NOMO-1 treated with dmso at 0.1 percent for 144 hours (cell line): ENCODE measurements around the gene RELB.
A peak's percentile ranks its signal among the peaks of the same experiment; 100 is the strongest.

Experiments
- DNase-seq: peaks from one replicate; lab custom pipeline; 2025; ENCODE audit not compliant: unreplicated experiment; lab: John Stamatoyannopoulos, UW

The RELB gene

GRCh38 chr19:45079063-45079910, 78.0 kb downstream of the RELB start, which contains the start of gene GEMIN7:
GEMIN7 (plus strand) TSS chr19:45079260; CDS start chr19:45090115, 10,855 bp downstream.
- peak; percentile 50 for DNase-seq

GRCh38 chr19:45079911-45080370, 78.7 kb downstream of the RELB start:
- no peak for DNase-seq

- DNase-seq, result no peak
Measured at GRCh38 chr19:45082170-45082569, 80.9 kb downstream of the RELB start.

GRCh38 chr19:45086480-45086879, 85.2 kb downstream of the RELB start:
- DNase-seq, result no peak

GRCh38 chr19:45087531-45087930, 86.3 kb downstream of the RELB start:
- no peak for DNase-seq
